Fibroblast of the aortic adventitia (primary cell): ENCODE measurements around the gene FGD2. TPM values are rescaled to one million over a fixed set of nuclear protein-coding genes. Genes with fewer than 3 reads are reported as not detected.

ENCODE experiments used
- DNase-seq: peaks from one replicate; pipeline ENCODE4 v3.0.0-alpha.2; 2010; ENCODE audit warnings: low read depth
- H3K4me3 ChIP-seq: 2 replicates; pipeline ENCODE4 v1.5.1; 2011; ENCODE audit warnings: low read depth, mild to moderate bottlenecking, control low read depth, low read length, moderate library complexity
- CTCF ChIP-seq: IDR thresholded peaks from 2 replicates; pipeline ENCODE4 v1.5.1; 2011; ENCODE audit warnings: mild to moderate bottlenecking, low read length, control low read depth, inconsistent platforms; ENCODE audit not compliant: insufficient read depth
- total RNA-seq: library from RNA; depleted of rRNA; stranded (reverse); fragments of >200 nt; gene quantifications from 2 replicates; pipeline ENCODE4 v1.2.3, GENCODE V29; 2012; ENCODE audit warnings: low replicate concordance

The FGD2 gene
- total RNA-seq, 1 donor, result not detected

GRCh38 chr6:36967757-36968156, 37.7 kb upstream of the FGD2 start:
- no peak for TF ChIP-seq CTCF

GRCh38 chr6:36968266-36968977, 37.0 kb upstream of the FGD2 start:
- no peak overlapping the region for H3K4me3 ChIP-seq
- TF ChIP-seq CTCF, result no peak
- peak; percentile 73 for DNase-seq

More at GRCh38 chr6:36967757-36968156, 37.7 kb upstream of the FGD2 start:
- no peak for DNase-seq
- H3K4me3 ChIP-seq, result no peak overlapping the region

- no peak overlapping the region for H3K4me3 ChIP-seq
- TF ChIP-seq CTCF, result no peak
- no peak for DNase-seq
These were observed 36.2 kb upstream of the FGD2 start for GRCh38 chr6:36969240-36969691.

GRCh38 chr6:36969988-36970891, 35.2 kb upstream of the FGD2 start:
- TF ChIP-seq CTCF, result no peak
- no peak overlapping the region for H3K4me3 ChIP-seq
- no peak for DNase-seq

GRCh38 chr6:36970892-36971842, 34.3 kb upstream of the FGD2 start:
- H3K4me3 ChIP-seq, result no peak overlapping the region
- no peak for DNase-seq

More at GRCh38 chr6:36970892-36971842, 34.3 kb upstream of the FGD2 start:
- TF ChIP-seq CTCF, result no peak
